ENCODE measurements around the gene SLC39A13. TPM values are rescaled to one million over a fixed set of nuclear protein-coding genes. Genes with fewer than 3 reads are reported as not detected.

The SLC39A13 gene
- polyA plus RNA-seq, 3 donors: 4.8 to 27.4 (median 5.9) TPM

DNA sequence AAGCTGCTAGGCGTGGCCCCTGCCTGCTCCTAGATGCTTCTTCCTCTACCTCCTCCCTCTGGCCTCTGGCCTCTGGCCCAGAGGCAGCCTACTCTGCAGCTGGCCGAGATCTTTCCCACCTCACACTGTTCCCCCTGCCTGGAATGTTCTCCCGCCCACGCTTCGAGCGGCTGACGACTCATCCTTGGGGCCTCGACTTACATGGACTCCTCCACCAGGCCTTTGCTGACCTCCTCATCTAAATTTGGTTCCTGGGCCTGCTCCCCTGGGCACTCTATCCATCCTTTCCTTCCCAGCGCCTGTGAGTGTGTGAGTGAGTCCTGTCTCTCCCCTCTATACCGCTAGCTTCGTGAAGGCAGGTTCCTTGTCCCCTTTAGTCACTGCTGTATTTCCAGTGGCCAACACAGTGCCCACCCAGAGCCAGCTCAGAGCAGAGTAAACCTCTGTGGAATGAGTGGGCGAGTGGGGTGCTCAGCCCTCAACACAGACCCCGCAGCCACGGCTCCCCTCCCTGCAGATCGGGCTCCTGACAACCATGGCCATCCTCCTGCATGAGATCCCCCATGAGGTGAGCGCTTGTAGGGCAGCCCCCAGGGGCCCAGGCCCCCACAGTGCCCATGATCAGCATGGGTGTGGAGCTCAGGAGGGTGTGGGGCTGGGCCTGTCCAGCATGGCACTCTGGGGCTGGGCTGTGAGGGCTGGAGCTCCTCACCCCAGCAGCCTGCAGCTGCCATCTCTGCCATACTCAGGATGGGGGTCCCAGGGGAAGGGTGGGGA is 5.7 kb downstream of the SLC39A13 start:
- peaks cover 11% of the 10 kb centered on the region for H3K79me2 ChIP-seq (ENCODE audit: insufficient read depth, low read length)
- no peak overlapping the region for H3K4me3 Mint-ChIP-seq
- peaks cover 31 to 46% of the 10 kb centered on the region in 2 donors for H3K36me3 ChIP-seq (replicated peaks in 1 of 2; ENCODE audit: control insufficient read depth in 1 of 2, insufficient read depth in 2 of 2, low read length in 2 of 2)
- H3K9ac ChIP-seq (ENCODE audit: insufficient read depth, low read length, poor library complexity, severe bottlenecking): no peak overlapping the region
- H3K27me3 Mint-ChIP-seq (ENCODE audit: low read depth in 3 of 3): peaks cover 0 to 2% (median 0%) of the 10 kb centered on the region in 3 donors
- no peak overlapping the region for H2AFZ ChIP-seq (ENCODE audit: insufficient read depth, low read depth, low read length, poor library complexity, severe bottlenecking)
- no peak overlapping the region for H3K4me2 ChIP-seq (replicated peaks; ENCODE audit: extremely low read depth, low read length, poor library complexity, severe bottlenecking)
- no peak overlapping the region for H3K27ac Mint-ChIP-seq
- H3K9me3 ChIP-seq (replicated peaks in 1 of 2; ENCODE audit: control insufficient read depth in 1 of 2, insufficient read depth in 1 of 2, low read length in 2 of 2): no peaks in the 10 kb centered on the region
- peaks cover 8% of the 10 kb centered on the region for H4K20me1 ChIP-seq (ENCODE audit: insufficient read depth, low read length)
- no peaks in the 10 kb centered on the region for H3K27me3 ChIP-seq (ENCODE audit: control insufficient read depth in 2 of 2, insufficient read depth in 2 of 2, low read length in 2 of 2)
- peaks cover 12% of the 10 kb centered on the region for H3K4me1 Mint-ChIP-seq
- peaks cover 3 to 13% of the 10 kb centered on the region in 2 donors for H3K4me1 ChIP-seq (ENCODE audit: control insufficient read depth in 1 of 2, insufficient read depth in 2 of 2, low read length in 2 of 2)
- peaks cover 34 to 47% of the 10 kb centered on the region in 2 donors for H3K36me3 Mint-ChIP-seq
- no peak overlapping the region for H3K4me3 ChIP-seq (replicated peaks in 1 of 3; ENCODE audit: low read depth in 2 of 3, low read length in 3 of 3)
- TF ChIP-seq, protein P1, sequence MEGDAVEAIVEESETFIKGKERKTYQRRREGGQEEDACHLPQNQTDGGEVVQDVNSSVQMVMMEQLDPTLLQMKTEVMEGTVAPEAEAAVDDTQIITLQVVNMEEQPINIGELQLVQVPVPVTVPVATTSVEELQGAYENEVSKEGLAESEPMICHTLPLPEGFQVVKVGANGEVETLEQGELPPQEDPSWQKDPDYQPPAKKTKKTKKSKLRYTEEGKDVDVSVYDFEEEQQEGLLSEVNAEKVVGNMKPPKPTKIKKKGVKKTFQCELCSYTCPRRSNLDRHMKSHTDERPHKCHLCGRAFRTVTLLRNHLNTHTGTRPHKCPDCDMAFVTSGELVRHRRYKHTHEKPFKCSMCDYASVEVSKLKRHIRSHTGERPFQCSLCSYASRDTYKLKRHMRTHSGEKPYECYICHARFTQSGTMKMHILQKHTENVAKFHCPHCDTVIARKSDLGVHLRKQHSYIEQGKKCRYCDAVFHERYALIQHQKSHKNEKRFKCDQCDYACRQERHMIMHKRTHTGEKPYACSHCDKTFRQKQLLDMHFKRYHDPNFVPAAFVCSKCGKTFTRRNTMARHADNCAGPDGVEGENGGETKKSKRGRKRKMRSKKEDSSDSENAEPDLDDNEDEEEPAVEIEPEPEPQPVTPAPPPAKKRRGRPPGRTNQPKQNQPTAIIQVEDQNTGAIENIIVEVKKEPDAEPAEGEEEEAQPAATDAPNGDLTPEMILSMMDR (IDR thresholded peaks at IDR 0.05): no peak
- 96% methylated on average over 14 of the region's 16 CpGs for WGBS (ENCODE audit: insufficient coverage)
- no peak for DNase-seq
- intact Hi-C loops (cut with micrococcal nuclease): loop anchor here in 1 of 2 donors (5.0 kb wide), 1 partner anchor 82 kb away; no protein-coding TSS in a partner anchor
- no peak overlapping the region for H3K27ac ChIP-seq (ENCODE audit: low read depth in 1 of 2, low read length in 2 of 2)
- H3K9me3 Mint-ChIP-seq: peaks cover 0 to 5% (median 0%) of the 10 kb centered on the region in 7 donors

DNA sequence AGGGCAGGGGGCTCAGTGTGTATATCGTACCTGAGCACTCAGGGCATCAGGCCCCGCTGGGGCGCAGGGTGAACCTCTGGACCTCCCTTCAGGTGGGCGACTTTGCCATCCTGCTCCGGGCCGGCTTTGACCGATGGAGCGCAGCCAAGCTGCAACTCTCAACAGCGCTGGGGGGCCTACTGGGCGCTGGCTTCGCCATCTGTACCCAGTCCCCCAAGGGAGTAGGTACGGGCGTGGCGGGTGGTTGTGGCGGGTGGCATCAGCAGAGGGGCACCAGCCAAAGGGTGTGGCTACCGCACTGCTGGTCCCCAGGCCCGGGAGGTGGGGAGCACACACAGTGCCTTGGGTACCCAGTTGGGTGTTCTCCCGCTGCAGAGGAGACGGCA is 6.3 kb downstream of the SLC39A13 start:
- intact Hi-C loops (cut with micrococcal nuclease): loop anchor here in 1 of 2 donors (5.0 kb wide), 1 partner anchor 82 kb away; no protein-coding TSS in a partner anchor
- H3K4me2 ChIP-seq (replicated peaks; ENCODE audit: extremely low read depth, low read length, poor library complexity, severe bottlenecking): no peak overlapping the region
- H3K9ac ChIP-seq (ENCODE audit: insufficient read depth, low read length, poor library complexity, severe bottlenecking): no peak overlapping the region
- DNase-seq: no peak
- peaks cover 0 to 7% of the 10 kb centered on the region in 2 donors for H3K4me1 ChIP-seq (ENCODE audit: control insufficient read depth in 1 of 2, insufficient read depth in 2 of 2, low read length in 2 of 2)
- peaks cover 34 to 51% of the 10 kb centered on the region in 2 donors for H3K36me3 ChIP-seq (replicated peaks in 1 of 2; ENCODE audit: control insufficient read depth in 1 of 2, insufficient read depth in 2 of 2, low read length in 2 of 2)
- H3K4me3 ChIP-seq (replicated peaks in 1 of 3; ENCODE audit: low read depth in 2 of 3, low read length in 3 of 3): no peak overlapping the region
- peaks cover 0 to 2% (median 1%) of the 10 kb centered on the region in 3 donors for H3K27me3 Mint-ChIP-seq (ENCODE audit: low read depth in 3 of 3)
- H3K27ac ChIP-seq (ENCODE audit: low read depth in 1 of 2, low read length in 2 of 2): no peak overlapping the region
- H3K9me3 Mint-ChIP-seq: peaks cover 0 to 5% (median 0%) of the 10 kb centered on the region in 7 donors
- H3K79me2 ChIP-seq (ENCODE audit: insufficient read depth, low read length): peaks cover 5% of the 10 kb centered on the region
- TF ChIP-seq, protein P1 (IDR thresholded peaks at IDR 0.05): no peak
- WGBS (ENCODE audit: insufficient coverage): 91% methylated on average over 19 of the region's 19 CpGs
- H3K4me1 Mint-ChIP-seq: peaks cover 7% of the 10 kb centered on the region
- peaks cover 38 to 52% of the 10 kb centered on the region in 2 donors for H3K36me3 Mint-ChIP-seq
- no peak overlapping the region for H3K27ac Mint-ChIP-seq
- peaks cover 8% of the 10 kb centered on the region for H4K20me1 ChIP-seq (ENCODE audit: insufficient read depth, low read length)
- no peaks in the 10 kb centered on the region for H3K27me3 ChIP-seq (ENCODE audit: control insufficient read depth in 2 of 2, insufficient read depth in 2 of 2, low read length in 2 of 2)
- no peak overlapping the region for H3K4me3 Mint-ChIP-seq
- no peaks in the 10 kb centered on the region for H3K9me3 ChIP-seq (replicated peaks in 1 of 2; ENCODE audit: control insufficient read depth in 1 of 2, insufficient read depth in 1 of 2, low read length in 2 of 2)
- no peak overlapping the region for H2AFZ ChIP-seq (ENCODE audit: insufficient read depth, low read depth, low read length, poor library complexity, severe bottlenecking)
